HG03432 (cell line): ENCODE measurements around the gene DPY19L3.
"Not testable (repeated sequence)": the region's sequence is repeated elsewhere in the genome, so short reads cannot be mapped to it uniquely, and the experiment has no call there.

ENCODE experiments used
- ATAC-seq: cut with Tn5 transposase; IDR thresholded peaks from one replicate; pipeline ENCODE4 v1.9.1; 2021; ENCODE audit warnings: mild to moderate bottlenecking, moderate library complexity; ENCODE audit not compliant: unreplicated experiment

Gene DPY19L3

DNA sequence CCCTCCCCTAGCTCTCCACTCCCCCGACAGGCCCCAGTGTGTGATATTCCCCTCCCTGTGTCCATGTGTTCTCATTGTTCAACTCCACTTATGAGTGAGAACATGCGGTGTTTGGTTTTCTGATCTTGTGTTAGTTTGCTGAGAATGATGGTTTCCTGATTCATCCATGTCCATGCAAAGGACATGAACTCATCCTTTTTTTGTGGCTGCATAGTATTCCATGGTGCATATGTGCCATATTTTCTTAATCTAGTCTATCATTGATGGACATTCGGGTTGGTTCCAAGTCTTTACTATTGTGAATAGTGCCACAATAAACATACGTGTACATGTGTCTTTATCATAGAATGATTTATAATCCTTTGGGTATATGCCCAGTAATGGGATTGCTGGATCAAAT lies 106.9 kb downstream of the DPY19L3 start:
- ATAC-seq: not testable (repeated sequence)

DNA sequence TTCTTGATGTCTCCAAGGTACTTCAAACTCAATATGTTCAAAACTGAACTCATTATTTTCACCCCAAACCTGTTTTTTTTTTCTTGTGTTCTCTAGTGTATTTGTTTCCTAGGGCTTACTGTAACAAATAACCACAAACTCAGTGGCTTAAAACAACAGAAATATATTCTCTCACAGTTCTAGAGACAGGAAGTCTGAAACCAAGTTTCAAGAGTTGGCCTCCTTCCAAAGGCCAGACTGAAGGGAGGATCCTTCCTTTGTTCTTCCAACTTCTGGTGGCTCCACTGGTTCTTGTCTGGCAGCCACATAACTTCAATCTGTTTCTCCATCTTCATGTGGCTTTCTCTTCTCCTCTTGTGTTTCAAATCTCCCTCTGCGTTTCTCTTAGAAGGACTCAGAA lies 113.5 kb downstream of the DPY19L3 start:
- no peak for ATAC-seq

DNA sequence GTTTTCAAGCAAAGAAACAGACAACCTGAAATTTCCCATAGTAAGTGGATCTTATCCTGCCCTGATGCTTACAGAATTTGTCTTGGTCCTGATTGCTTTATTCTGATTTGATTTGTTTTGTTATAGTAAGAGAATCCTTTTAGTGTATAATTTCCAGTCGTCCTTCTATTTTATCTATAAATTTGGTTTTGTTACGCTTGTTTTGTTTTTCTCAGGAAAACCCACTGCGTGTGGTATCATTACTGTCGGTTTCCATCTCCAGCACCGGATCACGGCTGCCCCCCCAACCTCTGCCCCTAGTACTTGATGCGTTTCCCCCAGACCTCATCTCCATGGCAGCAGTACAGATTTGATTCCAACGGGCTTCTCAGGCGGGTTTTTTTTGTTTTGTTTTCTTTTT lies 117.4 kb downstream of the DPY19L3 start:
- ATAC-seq: no peak

DNA sequence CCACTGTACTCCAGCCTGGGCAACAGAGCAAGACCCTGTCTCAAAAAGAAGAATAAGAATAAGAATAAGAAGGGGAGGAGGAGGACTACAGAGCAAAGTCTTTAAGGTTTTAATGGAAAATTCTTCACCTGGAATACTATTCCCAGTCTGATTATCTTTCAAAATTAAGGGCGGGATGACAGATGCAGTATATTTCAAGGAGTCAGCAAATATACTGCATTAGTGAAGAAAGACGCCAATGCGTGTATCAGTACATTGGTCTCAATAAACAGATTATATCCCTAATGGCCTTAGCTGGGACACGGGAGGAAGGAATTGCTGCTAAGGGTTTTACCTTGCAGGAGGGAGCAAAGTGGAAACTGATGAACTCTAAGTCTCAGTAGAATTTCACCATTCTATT lies 121.3 kb downstream of the DPY19L3 start:
- no peak for ATAC-seq

DNA sequence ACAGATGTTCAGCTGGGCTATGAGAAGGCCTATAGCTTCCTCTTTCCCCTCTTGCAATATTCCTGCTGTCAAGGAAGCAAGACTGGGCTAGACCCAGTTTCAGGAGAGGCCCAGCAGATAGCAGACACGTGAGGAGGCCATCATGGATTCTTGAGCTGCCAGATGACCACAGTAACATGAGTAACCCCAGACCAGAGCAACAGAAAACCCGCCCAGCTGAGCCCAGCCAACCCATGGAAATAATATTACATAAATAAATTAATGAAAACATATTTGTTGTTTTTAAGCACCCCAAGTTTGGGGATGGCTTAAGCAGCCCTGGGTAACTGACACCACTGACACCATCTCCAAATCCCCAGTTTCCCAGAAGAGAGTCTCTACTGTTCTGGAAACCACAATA lies 125.2 kb downstream of the DPY19L3 start:
- no peak for ATAC-seq

DNA sequence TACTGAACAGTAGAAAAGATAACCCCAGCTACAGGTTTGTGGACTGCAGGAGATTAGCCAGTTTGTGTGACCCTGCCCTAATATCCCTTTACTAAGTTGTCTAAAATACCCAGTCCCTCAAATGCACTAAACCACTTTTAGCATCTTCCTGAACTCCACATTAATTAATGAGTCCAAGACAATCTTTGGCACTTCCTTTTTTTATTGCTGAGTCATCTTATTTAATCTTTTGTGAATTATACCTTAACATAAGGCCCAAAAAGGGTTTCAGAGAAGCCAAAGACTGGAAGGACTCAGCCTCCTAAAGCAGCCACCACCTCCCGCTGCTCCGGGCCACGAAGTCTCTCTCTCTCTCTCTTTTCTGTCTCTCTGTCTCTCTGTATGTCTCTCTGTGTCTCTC lies 126.7 kb downstream of the DPY19L3 start:
- ATAC-seq: no peak
